OCI-LY1 (cell line): Measurements from ENCODE around the gene TMPRSS11E.
"Not testable (repeated sequence)": the region's sequence is repeated elsewhere in the genome, so short reads cannot be mapped to it uniquely, and the experiment has no call there.

Source experiments
- CTCF ChIP-seq: fragments of 200-600 bp; sonication (generic), shearing (Covaris generic); IDR thresholded peaks from 2 replicates; pipeline ENCODE4 v1.5.1; 2017; ENCODE audit warnings: mild to moderate bottlenecking, antibody characterized with exemption, low read length, moderate library complexity, mixed read lengths
- EZH2 ChIP-seq: fragments of 200-600 bp; sonication (generic), shearing (Covaris generic); IDR thresholded peaks from 2 replicates; pipeline ENCODE4 v1.8.0; 2017; ENCODE audit warnings: borderline replicate concordance, mixed run types, mild to moderate bottlenecking, antibody characterized with exemption, low read length, moderate library complexity, mixed read lengths

- TF ChIP-seq CTCF, EZH2: not testable (repeated sequence)
Observed at GRCh38 chr4:68407015-68407867, 40.0 kb upstream of the TMPRSS11E start.
